Hair follicle dermal papilla cell (primary cell): ENCODE measurements around the gene PCDH18. TPM values are rescaled to one million over a fixed set of nuclear protein-coding genes. Genes with fewer than 3 reads are reported as not detected.

Experiments
- total RNA-seq: library from RNA; depleted of rRNA; stranded (reverse); fragments of >200 nt; gene quantifications from 2 replicates; pipeline ENCODE4 v1.2.3, GENCODE V29; 2012

The PCDH18 gene
- total RNA-seq = 382 and 492 TPM in 2 replicates

GRCh38 chr4:137531986-137532868 is at the start of gene PCDH18:
PCDH18 (minus strand) TSS chr4:137532494; CDS start chr4:137532088, 406 bp downstream.

